Rectal smooth muscle tissue (tissue), 1 donor: ENCODE data around the gene USP22.
"Not testable (repeated sequence)": the region's sequence is repeated elsewhere in the genome, so short reads cannot be mapped to it uniquely, and the experiment has no call there.

ENCODE experiments used
- H3K27ac ChIP-seq: one replicate; pipeline ENCODE4 v1.7.0; 2013; ENCODE audit warnings: low read depth, low read length, inconsistent platforms
- H3K27me3 ChIP-seq: one replicate; pipeline ENCODE4 v1.7.0; 2013; ENCODE audit warnings: low read length; ENCODE audit not compliant: control insufficient read depth, insufficient read depth
- H3K36me3 ChIP-seq: one replicate; pipeline ENCODE4 v1.7.0; 2013; ENCODE audit warnings: low read length; ENCODE audit not compliant: control insufficient read depth, insufficient read depth
- H3K4me1 ChIP-seq: one replicate; pipeline ENCODE4 v1.7.0; 2013; ENCODE audit warnings: low read length; ENCODE audit not compliant: control insufficient read depth, insufficient read depth
- H3K4me3 ChIP-seq: one replicate; pipeline ENCODE4 v1.7.0; 2013; ENCODE audit warnings: low read length
- H3K9ac ChIP-seq: one replicate; pipeline ENCODE4 v1.7.0; 2013; ENCODE audit warnings: low read length

Gene USP22

GRCh38 chr17:21075739-21076085, 32.9 kb upstream of the USP22 start:
- Histone ChIP-seq H3K27ac (peak overlapping the region; percentile 82), H3K27me3 (peaks cover 2% of the 10 kb centered on the region), H3K36me3 (no peaks in the 10 kb centered on the region), H3K9ac (no peak overlapping the region), H3K4me1 (peaks cover 11% of the 10 kb centered on the region), H3K4me3 (peak overlapping the region; percentile 2)

- peaks cover 2% of the 10 kb centered on the region for H3K27me3 ChIP-seq
- H3K36me3 ChIP-seq, result no peaks in the 10 kb centered on the region
- no peak overlapping the region for H3K27ac ChIP-seq
- no peak overlapping the region for H3K4me3 ChIP-seq
- no peak overlapping the region for H3K9ac ChIP-seq
- peaks cover 7% of the 10 kb centered on the region for H3K4me1 ChIP-seq
These were observed 30.0 kb upstream of the USP22 start for GRCh38 chr17:21072745-21073197.

- Histone ChIP-seq H3K4me3 (no peak overlapping the region), H3K9ac (no peak overlapping the region), H3K27me3 (no peaks in the 10 kb centered on the region)
These were observed 23.6 kb upstream of the USP22 start for GRCh38 chr17:21066394-21066793.

GRCh38 chr17:21061971-21062526, 19.2 kb upstream of the USP22 start:
- H3K4me3 ChIP-seq, result no peak overlapping the region
- no peak overlapping the region for H3K9ac ChIP-seq
- no peaks in the 10 kb centered on the region for H3K27me3 ChIP-seq
- no peaks in the 10 kb centered on the region for H3K36me3 ChIP-seq
- no peak overlapping the region for H3K27ac ChIP-seq
- no peaks in the 10 kb centered on the region for H3K4me1 ChIP-seq

More at GRCh38 chr17:21066394-21066793, 23.6 kb upstream of the USP22 start:
- no peaks in the 10 kb centered on the region for H3K36me3 ChIP-seq
- no peak overlapping the region for H3K27ac ChIP-seq
- no peaks in the 10 kb centered on the region for H3K4me1 ChIP-seq

GRCh38 chr17:21061158-21061835, 18.5 kb upstream of the USP22 start:
- H3K4me3 ChIP-seq, result no peak overlapping the region
- no peaks in the 10 kb centered on the region for H3K27me3 ChIP-seq
- H3K27ac ChIP-seq, result no peak overlapping the region
- H3K9ac ChIP-seq, result no peak overlapping the region
- H3K4me1 ChIP-seq, result no peaks in the 10 kb centered on the region
- H3K36me3 ChIP-seq, result no peaks in the 10 kb centered on the region

- Histone ChIP-seq H3K36me3 (no peaks in the 10 kb centered on the region), H3K4me1 (no peaks in the 10 kb centered on the region), H3K4me3 (no peak overlapping the region), H3K27me3 (no peaks in the 10 kb centered on the region), H3K27ac (no peak overlapping the region), H3K9ac (no peak overlapping the region)
These were observed 16.9 kb upstream of the USP22 start for GRCh38 chr17:21059761-21060160.

- Histone ChIP-seq H3K27ac (no peak overlapping the region), H3K4me3 (no peak overlapping the region), H3K4me1 (no peaks in the 10 kb centered on the region), H3K27me3 (no peaks in the 10 kb centered on the region), H3K9ac (no peak overlapping the region), H3K36me3 (no peaks in the 10 kb centered on the region)
These were observed 15.5 kb upstream of the USP22 start for GRCh38 chr17:21058098-21058893.

- not testable (repeated sequence) for H3K36me3 ChIP-seq, H3K27me3 ChIP-seq, H3K4me1 ChIP-seq, H3K9ac ChIP-seq, H3K27ac ChIP-seq, H3K4me3 ChIP-seq
These were observed 10.2 kb upstream of the USP22 start for GRCh38 chr17:21053056-21053455.

GRCh38 chr17:21049457-21049856, 6.6 kb upstream of the USP22 start:
- H3K27me3 ChIP-seq, result no peaks in the 10 kb centered on the region
- no peak overlapping the region for H3K4me3 ChIP-seq
- no peak overlapping the region for H3K9ac ChIP-seq
- H3K27ac ChIP-seq, result no peak overlapping the region
- no peaks in the 10 kb centered on the region for H3K4me1 ChIP-seq
- no peaks in the 10 kb centered on the region for H3K36me3 ChIP-seq

- Histone ChIP-seq H3K4me3 (no peak overlapping the region), H3K27me3 (no peaks in the 10 kb centered on the region), H3K4me1 (peaks cover 7% of the 10 kb centered on the region), H3K27ac (no peak overlapping the region), H3K9ac (no peak overlapping the region), H3K36me3 (no peaks in the 10 kb centered on the region)
These were observed 3.4 kb upstream of the USP22 start for GRCh38 chr17:21046216-21046615.

GRCh38 chr17:21044971-21045370, 2.2 kb upstream of the USP22 start:
- Histone ChIP-seq H3K27me3 (no peaks in the 10 kb centered on the region), H3K36me3 (no peaks in the 10 kb centered on the region), H3K27ac (no peak overlapping the region), H3K9ac (no peak overlapping the region), H3K4me3 (no peak overlapping the region), H3K4me1 (peaks cover 12% of the 10 kb centered on the region)

- peak overlapping the region; percentile 57 for H3K4me3 ChIP-seq
- H3K4me1 ChIP-seq, result peaks cover 15% of the 10 kb centered on the region
- H3K36me3 ChIP-seq, result no peaks in the 10 kb centered on the region
- H3K27me3 ChIP-seq, result no peaks in the 10 kb centered on the region
- peak overlapping the region; percentile 5 for H3K9ac ChIP-seq
- H3K27ac ChIP-seq, result peak overlapping the region; percentile 95
These were observed 753 bp upstream of the USP22 start for GRCh38 chr17:21043296-21044232.
